T47D (cell line): ENCODE measurements around the gene OSCP1.
A peak's percentile ranks its signal among the peaks of the same experiment; 100 is the strongest.

Source experiments
- DNase-seq, 2 experiments: peaks; one replicate each; pipeline versions ENCODE4 v3.0.0 to v3.0.0-alpha.2; 2011 to 2012; ENCODE audit warnings: low read depth in 1 of 2, low spot score in 1 of 2
- JUND ChIP-seq: IDR thresholded peaks from 2 replicates; pipeline ENCODE4 v1.6.1; 2012; ENCODE audit warnings: low read depth
- in situ Hi-C: cut with HindIII; loops from 2 replicates; pipeline ENCODE4 v1.10.0; 2016; ENCODE audit warnings: low sequenced_read_pairs, low pct_unique_long_range_greater_than_20kb

The OSCP1 gene

DNA sequence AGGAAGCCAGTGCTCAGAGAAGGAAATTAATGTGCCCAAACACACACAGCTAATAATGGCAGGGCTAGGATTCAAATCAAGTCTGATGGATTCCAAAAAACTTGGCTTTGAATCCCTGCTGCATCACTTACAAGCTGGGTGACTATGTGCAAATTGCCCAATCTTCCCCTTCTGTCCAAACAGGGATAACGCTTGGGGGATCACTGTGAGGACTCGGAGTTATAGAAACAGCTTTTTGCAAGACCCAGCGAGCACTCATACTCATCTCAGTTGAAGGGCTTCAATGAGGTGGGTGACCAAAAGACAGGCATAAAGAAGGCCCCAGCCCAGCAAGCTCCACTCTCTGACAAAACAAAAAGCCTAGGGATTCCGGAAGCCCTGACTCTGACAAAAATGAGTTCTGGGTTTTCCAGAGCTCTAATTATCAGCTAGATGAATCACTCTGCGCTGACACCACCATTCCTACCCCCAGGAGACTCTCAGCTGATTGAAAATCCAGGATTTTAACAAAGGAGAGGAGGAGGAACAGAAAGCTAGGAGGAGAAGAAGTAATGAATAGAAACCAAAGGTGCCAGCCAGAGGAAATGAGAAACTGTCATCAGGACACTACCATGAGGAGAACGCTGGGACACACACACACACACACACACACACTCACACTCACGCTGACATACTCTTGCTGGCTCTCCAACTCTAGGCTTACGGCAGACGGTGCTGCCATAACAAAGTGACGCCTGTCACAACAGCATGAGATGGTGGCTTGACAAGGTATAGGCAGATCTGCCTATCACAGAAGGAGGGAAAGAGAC, 62.9 kb downstream of the OSCP1 start:
- in situ Hi-C loops = no loop called here
- no peak for DNase-seq
- no peak for TF ChIP-seq JUND

DNA sequence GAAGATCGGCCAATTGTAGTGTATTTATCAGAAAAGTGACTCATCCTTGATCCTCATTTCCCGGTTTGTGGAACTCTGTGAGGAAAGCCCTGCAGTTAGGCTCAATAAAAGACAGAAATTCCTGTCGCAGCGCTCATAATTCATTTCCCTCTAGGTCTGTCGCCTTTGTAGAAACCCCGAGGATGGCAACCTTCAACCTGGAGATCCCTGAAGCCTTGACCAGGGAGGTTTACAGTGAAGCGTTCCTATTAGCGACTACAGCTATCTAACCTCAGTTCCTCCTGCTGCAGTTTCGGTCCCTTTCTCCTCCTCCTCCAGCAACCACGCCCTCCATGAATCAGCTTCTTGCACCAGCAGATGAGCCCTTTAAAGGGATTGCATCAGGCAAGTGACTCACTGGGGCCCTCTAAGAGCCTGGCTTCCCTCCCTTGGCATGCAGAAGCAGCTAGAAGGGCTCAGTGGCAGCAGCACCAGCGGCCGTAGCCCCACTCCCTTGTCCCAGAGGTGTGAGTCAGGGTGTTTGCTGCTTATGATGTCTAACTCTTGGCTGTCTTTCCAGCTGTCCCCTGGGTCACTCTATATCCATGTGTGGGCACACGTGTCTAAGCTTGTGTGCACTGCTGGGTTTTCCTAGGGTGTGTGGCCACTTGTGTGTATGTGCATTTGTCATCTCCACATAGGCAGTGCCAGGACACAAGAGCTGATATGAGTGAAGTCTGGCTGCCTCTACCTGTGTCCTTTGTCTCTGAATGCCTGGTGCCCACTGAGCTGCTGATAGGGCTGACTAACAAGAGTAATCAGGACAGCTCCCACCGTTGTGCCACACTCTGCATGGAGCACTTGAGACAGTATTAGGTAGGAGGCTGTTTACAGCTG, 63.7 kb downstream of the OSCP1 start:
- peak; percentile 59; the same call in 1 of the 2 replicates for TF ChIP-seq JUND
- in situ Hi-C loops = no loop called here
- peak; percentile 60 to 94 for DNase-seq

DNA sequence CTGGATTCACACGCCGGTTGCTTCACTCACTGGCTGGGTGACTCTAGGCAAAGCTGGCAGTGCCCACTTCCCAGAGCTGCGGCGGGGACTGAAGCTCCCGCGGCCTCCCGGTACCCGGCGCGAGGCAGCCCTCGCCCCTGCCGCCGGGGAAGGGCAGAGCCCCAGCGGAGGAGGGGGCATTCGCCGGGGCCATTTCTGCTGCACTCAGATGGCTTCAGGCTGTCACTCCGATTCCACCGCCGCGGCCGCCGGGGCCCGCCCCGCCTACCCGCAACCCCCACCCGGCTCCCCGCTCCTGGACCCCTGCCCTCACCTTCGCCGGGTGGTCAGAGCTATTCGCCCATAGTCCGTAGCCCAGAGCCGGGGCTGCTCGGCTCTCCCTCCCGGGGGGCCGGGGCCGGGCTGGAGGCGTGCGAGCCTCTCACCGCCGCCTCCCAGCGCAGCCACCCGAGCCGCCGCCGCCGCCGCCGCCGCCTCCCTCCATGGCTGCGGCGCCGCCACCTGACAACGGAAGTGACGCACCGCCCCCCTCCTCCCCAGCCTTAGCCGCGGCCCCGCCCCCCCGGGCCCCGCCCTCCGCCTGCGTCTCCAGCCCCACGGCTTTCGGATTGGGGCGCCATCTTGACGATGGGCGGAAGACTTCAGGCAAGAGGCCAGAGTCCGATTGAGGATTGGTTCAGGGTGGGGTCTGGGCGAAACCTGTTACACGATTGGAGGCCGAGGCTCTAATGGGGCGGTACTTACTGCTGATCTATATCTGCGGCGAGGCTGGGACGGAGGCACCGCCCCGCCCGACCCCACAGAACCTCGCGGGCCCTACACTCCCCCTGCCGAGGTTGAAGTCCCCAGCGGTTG, 64.6 kb downstream of the OSCP1 start, which contains the start of gene STK40:
STK40 (minus strand) TSS at position 515 of the 855 bp plus-strand sequence. CDS start 24,592 bp downstream, outside the sequence.
- TF ChIP-seq JUND = no peak
- in situ Hi-C loops = no loop called here
- peak; percentile 77 to 98 for DNase-seq

DNA sequence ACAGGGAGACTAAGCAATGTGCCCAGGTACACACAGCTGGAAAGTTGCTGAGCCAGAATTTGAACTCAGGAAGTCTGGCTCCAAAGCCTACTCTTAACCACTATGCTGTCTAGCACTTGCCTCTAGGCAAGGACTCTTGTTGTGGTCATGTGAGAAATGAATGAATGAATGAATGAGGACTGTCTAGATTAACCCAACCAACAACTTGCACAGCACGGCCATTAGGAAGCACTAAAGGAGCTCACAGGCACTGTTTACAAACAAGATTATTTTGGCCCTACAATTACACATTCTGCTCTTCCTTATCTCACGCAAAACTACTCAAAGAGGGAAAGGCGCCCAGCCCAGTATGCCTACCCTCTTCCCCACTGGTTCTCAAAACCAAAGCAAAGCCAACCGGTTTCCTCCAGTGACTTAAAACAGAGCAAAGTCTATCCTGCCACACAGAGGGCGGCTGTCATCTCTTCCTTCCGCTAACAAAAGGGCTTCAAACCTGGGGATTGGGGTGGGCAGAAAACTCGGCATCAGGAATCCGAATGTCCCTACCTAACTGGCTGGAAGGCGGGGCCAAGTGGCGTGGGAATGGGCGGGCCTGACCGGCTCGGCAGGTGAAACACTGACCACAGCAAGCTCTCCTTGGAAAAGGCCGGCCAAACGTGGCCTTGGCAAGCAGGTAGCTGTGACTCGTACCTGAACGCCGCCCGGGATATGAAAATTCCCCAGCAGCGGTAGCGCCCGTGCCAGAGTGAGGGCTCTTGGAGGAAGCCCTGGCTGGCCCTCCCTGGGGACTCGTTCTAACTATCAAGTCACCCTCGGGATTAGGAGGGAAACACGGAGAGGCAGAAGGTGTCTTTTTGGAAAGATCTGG, 65.5 kb downstream of the OSCP1 start:
- peak; percentile 49 to 88 for DNase-seq
- TF ChIP-seq JUND = no peak
- in situ Hi-C loops = no loop called here

DNA sequence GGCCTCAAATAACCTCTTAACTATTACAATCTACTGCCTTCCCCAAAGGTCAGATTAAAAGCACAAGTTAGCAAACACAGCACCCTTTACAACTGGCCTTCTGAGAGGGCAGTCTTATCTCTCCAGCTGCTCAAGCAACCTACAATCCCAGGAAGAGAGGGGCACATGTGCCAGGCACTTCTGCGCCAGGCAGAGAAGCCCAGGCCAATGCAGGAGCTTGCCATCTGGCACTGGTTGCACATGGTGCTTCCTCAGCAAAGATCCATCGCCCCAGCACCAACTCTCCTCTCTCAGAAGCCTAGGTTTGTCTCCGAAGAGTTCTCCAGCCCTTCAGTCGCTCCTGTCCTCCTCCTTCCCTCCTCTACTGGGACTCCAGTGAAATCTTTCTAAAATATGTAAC, 67.0 kb downstream of the OSCP1 start:
- TF ChIP-seq JUND = no peak
- no peak for DNase-seq
- in situ Hi-C loops = no loop called here

DNA sequence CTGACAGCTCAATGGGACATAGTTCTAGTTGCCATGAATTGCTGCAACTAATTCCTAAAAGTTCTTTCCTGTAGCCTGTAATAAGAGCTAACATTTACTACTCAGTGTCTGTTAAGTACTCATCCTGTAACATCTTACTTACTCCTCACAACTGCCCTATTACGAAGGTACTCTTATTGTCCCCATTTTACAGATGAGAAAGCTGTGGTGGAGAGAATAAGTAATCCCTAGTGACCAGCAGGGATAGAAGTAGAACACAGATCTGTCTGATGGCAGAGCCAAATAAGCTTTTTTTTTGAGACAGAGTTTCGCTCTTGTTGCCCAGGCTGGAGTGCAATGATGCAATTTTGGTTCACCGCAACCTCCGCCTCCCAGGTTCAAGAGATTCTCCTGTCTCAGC, 67.6 kb downstream of the OSCP1 start:
- TF ChIP-seq JUND = no peak
- no peak for DNase-seq
- in situ Hi-C loops = no loop called here

DNA sequence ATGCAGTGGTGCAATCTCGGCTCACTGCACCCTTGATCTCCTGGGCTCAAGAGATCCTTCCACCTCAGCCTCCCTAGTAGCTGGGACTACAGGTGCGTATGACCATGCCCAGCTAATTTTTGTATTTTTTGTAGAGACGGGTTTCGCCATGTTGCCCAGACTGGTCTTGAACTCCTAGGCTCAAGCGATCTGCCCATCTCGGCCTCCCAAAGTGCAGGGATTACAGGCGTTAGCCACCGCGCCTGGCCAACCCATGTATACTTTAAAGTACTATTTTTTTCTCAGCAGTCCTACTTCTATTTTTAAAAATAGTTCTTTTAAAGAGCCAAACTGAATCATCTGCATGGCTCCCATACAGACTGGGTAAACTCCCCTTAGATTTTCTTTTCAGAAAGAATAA, 68.0 kb downstream of the OSCP1 start:
- no peak for DNase-seq
- TF ChIP-seq JUND = no peak
- in situ Hi-C loops = no loop called here

DNA sequence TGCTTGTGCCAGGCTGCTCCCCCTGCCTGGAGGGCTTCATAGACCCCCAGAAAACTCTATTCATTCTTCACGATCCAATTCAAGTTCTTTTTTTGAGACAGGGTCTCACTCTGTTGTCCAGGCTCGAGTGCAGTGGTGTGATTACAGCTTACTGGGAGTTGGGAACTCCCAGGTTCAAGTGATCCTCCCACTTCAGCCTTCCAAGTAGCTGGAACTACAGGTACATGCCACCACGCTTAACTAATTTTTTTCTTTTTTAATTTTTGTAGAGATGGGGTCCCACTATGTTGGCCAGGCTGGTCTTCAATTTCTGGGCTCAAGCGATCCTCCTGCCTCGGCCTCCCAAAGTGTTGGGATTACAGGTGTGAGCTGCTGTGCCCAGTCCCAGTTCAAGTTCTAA, 68.8 kb downstream of the OSCP1 start:
- in situ Hi-C loops = no loop called here
- DNase-seq = no peak
- no peak for TF ChIP-seq JUND

DNA sequence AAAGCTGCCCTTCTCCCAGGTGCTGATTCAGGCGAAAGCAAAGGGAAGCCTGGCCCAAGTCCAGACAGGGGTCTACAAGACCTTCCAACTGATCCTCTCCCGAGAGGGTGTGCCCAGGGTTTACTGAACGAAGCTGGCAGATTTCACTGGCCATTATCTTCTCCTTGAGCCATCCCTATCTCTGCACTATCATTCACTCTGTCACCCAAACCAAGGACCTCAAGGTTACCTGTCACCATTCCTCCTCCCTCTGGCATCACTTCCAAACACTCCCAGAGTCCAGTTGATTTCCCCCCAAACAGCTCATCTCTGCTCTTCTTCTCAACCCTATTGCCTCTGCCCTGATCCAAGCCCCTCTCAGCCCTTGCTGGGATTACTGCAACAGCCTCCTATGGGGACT, 69.5 kb downstream of the OSCP1 start:
- in situ Hi-C loops = no loop called here
- DNase-seq = no peak
- TF ChIP-seq JUND = no peak

DNA sequence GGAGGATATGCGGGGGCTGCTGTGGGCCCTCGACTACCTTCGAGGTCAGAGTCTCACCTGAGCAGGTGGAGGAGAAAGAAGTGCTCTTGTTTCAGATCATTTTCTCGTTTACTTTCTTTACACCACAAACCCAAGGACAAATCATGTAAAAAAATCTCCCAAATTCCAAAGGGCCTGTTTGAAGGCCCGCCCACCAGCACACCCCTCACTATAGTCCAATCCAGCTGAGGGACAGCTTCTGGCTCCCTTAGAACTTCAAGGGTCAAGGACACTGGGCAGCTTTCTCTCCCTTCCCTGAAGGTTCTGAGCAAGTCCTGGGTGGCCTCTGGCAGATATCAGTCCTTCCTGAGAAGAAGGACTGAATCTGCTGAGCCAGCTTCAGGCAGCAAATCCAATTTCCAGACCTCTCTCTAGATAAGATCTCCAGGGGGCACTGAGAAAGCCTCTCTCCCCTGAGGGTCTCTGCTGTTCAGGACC, 70.1 kb downstream of the OSCP1 start:
- in situ Hi-C loops = no loop called here
- no peak for DNase-seq

DNA sequence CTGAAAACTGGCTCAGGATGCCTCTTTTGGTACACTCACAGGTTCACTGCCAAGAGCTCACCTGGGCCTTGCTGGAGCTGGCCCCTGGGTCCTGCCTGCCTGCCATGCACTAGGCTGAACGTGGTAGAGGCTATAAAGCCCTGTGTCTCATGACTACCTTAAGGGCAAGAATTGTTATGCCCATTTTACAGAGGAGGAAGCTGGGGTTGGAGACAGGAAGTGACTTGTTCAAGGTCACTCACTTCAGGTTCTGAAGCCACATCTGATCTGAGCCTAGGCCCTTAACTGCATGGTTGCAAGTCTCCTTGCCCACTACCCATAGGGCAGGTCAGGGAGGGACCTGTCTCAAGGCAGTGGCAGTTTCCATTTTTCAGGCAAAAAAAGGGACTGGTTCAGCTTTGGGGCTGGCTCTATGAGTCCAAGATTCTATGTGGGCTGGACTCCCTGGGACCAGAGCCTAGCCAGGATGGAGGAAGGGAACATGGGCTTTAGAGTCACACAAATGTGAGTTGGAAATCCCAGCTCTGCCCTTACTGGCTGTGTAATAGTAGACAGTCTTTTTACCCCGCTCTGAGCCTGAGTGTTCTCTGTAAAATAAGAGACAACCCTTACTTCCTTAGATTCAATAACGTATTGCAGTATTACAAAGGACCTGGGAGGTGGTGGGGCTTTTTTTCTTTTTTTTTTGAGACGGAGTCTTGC, 72.3 kb downstream of the OSCP1 start:
- in situ Hi-C loops = no loop called here
- TF ChIP-seq JUND = no peak
- no peak for DNase-seq

More for the DNA sequence above, 70.1 kb downstream of the OSCP1 start:
- TF ChIP-seq JUND = no peak
